Panc1 (cell line): Measurements from ENCODE around the gene AMFR.

Experiments
- CTCF ChIP-seq: fragments of 450-650 bp; IDR thresholded peaks from 2 replicates; pipeline ENCODE4 v1.5.1; 2017; ENCODE audit warnings: mild to moderate bottlenecking
- POLR2AphosphoS5 ChIP-seq: IDR thresholded peaks from 2 replicates; pipeline ENCODE4 v1.6.1; 2012; ENCODE audit warnings: mild to moderate bottlenecking, low read depth, low read length, moderate library complexity
- REST ChIP-seq, 2 experiments: IDR thresholded peaks; 2 replicates each; pipeline ENCODE4 v1.6.1; 2011 to 2012; ENCODE audit warnings: low read depth in 2 of 2, control low read depth in 1 of 2, low read length in 1 of 2, mild to moderate bottlenecking in 1 of 2, moderate library complexity in 1 of 2; ENCODE audit not compliant: insufficient read depth in 1 of 2
- SIN3A ChIP-seq: IDR thresholded peaks from 2 replicates; pipeline ENCODE4 v1.6.1; 2012; ENCODE audit warnings: low read depth, mild to moderate bottlenecking, low read length, moderate library complexity, borderline replicate concordance; ENCODE audit not compliant: insufficient read depth

GRCh38 chr16:56387396-56387795 is 37.9 kb downstream of the AMFR start:
- TF ChIP-seq CTCF (no peak), SIN3A (no peak), POLR2AphosphoS5 (no peak), REST (IDR thresholded peaks at IDR 0.05; ENCODE audit: insufficient read depth in 1 of 2, low read depth in 2 of 2, low read length in 1 of 2) (no peak)
